Esophagus squamous epithelium (tissue), 4 donors: ENCODE data around the gene LTBP2.

Experiments
- POLR2A ChIP-seq, 4 donors: fragments of 450-650 bp; IDR thresholded peaks; one replicate each; pipeline ENCODE4 v1.6.1; 2017; ENCODE audit warnings: antibody characterized with exemption in 4 of 4, mild to moderate bottlenecking in 4 of 4, moderate library complexity in 3 of 4
- TF ChIP-seq, protein P1 (sequence below), 6 experiments: fragments of 450-650 bp in 4 of 6; fragments of 200-600 bp in 2 of 6; sonication (generic) in 2 of 6; IDR thresholded peaks; one replicate each; pipeline ENCODE4 v1.5.1; 2016 to 2019; ENCODE audit warnings: antibody characterized with exemption in 6 of 6, mild to moderate bottlenecking in 4 of 6, moderate library complexity in 4 of 6

DNA sequence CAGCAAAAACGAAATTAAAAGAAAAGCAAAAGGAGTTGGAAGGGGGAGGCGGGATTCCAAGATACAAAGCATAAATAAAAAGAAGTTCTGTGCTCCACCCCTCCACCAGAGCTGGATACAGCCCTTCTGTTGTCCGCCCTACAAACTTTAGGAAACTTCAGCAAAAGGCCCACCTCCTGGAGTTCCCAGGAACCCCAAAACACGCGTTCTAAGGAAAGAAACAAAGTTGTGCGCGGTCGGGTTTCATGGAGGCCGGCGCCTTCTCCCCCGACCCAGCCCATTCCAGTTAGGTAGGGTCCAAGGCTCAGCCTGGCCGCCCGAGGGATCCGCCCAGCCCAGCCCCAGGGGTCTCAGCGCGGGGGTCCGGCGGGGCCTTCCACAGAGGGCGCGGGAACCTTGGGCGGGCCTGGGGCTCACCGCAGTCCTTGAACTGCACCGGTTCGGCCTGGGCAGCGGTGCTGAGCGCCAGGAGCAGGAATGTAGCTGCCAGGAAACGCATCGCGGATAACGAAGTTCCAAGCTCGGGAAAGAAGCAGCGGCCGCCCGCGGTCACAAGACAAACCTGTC, 119.2 kb downstream of the LTBP2 start, which contains the start of gene NPC2:
- TF ChIP-seq, protein P1, sequence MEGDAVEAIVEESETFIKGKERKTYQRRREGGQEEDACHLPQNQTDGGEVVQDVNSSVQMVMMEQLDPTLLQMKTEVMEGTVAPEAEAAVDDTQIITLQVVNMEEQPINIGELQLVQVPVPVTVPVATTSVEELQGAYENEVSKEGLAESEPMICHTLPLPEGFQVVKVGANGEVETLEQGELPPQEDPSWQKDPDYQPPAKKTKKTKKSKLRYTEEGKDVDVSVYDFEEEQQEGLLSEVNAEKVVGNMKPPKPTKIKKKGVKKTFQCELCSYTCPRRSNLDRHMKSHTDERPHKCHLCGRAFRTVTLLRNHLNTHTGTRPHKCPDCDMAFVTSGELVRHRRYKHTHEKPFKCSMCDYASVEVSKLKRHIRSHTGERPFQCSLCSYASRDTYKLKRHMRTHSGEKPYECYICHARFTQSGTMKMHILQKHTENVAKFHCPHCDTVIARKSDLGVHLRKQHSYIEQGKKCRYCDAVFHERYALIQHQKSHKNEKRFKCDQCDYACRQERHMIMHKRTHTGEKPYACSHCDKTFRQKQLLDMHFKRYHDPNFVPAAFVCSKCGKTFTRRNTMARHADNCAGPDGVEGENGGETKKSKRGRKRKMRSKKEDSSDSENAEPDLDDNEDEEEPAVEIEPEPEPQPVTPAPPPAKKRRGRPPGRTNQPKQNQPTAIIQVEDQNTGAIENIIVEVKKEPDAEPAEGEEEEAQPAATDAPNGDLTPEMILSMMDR (IDR thresholded peaks at IDR 0.05): no peak
- peak in 2 of 4 donors; percentile 64 to 73 for TF ChIP-seq POLR2A (IDR thresholded peaks at IDR 0.05)
